Stimulated activated naive CD8-positive, alpha-beta T cell treated with anti-CD3 and anti-CD28 coated beads, Interleukin-15, amount 100 ng/mL, for 72 hours (primary cell): Measurements from ENCODE around the gene VPS9D1.
A peak's percentile ranks its signal among the peaks of the same experiment; 100 is the strongest.
"Not testable (repeated sequence)": the region's sequence is repeated elsewhere in the genome, so short reads cannot be mapped to it uniquely, and the experiment has no call there.

Experiments
- ATAC-seq: fragments of 150-1000 bp; cut with Tn5 transposase; 2 replicates; pipeline ENCODE4 v1.10.0; 2021; ENCODE audit warnings: mild to moderate bottlenecking, moderate library complexity
- DNase-seq, 2 donors: peaks; one replicate each; pipeline ENCODE4 v3.0.0; 2021 to 2022
- H3K27ac Mint-ChIP-seq, 2 donors: one replicate each; pipeline ENCODE4 v1.8.0; 2022; ENCODE audit warnings: mild to moderate bottlenecking in 2 of 2, mixed read lengths in 2 of 2, moderate library complexity in 2 of 2
- H3K27me3 Mint-ChIP-seq: one replicate; pipeline ENCODE4 v1.8.0; 2022; ENCODE audit warnings: mixed read lengths
- H3K4me1 Mint-ChIP-seq: one replicate; pipeline ENCODE4 v1.8.0; 2022; ENCODE audit warnings: mild to moderate bottlenecking, mixed read lengths
- H3K4me3 Mint-ChIP-seq, 2 donors: one replicate each; pipeline ENCODE4 v1.8.0; 2022; ENCODE audit warnings: mild to moderate bottlenecking in 2 of 2, mixed read lengths in 2 of 2, moderate library complexity in 1 of 2
- H3K9me3 Mint-ChIP-seq, 2 donors: one replicate each; pipeline ENCODE4 v1.8.0; 2022; ENCODE audit warnings: mixed read lengths in 2 of 2

VPS9D1 gene

DNA sequence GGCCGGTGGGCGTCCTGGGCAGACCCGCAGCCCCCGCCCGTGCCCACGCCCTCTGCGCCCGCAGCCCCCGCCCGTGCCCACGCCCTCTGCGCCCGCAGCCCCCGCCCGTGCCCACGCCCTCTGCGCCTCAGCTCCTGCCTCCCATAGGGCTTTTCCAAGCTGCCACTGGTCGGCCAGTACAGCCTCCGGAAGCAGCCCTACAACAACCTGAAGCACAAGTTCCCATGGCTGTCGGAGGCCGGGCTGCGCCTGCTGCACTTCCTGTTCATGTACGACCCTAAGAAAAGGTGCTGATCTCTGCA lies 26.0 kb downstream of the VPS9D1 start:
- H3K9me3 Mint-ChIP-seq, H3K4me3 Mint-ChIP-seq, H3K27me3 Mint-ChIP-seq, DNase-seq: not testable (repeated sequence)
- H3K4me1 Mint-ChIP-seq = peaks cover 27% of the 10 kb centered on the region
- peak; percentile 24 for ATAC-seq
- peak overlapping the region in 1 of 2 donors; percentile 63 for H3K27ac Mint-ChIP-seq

DNA sequence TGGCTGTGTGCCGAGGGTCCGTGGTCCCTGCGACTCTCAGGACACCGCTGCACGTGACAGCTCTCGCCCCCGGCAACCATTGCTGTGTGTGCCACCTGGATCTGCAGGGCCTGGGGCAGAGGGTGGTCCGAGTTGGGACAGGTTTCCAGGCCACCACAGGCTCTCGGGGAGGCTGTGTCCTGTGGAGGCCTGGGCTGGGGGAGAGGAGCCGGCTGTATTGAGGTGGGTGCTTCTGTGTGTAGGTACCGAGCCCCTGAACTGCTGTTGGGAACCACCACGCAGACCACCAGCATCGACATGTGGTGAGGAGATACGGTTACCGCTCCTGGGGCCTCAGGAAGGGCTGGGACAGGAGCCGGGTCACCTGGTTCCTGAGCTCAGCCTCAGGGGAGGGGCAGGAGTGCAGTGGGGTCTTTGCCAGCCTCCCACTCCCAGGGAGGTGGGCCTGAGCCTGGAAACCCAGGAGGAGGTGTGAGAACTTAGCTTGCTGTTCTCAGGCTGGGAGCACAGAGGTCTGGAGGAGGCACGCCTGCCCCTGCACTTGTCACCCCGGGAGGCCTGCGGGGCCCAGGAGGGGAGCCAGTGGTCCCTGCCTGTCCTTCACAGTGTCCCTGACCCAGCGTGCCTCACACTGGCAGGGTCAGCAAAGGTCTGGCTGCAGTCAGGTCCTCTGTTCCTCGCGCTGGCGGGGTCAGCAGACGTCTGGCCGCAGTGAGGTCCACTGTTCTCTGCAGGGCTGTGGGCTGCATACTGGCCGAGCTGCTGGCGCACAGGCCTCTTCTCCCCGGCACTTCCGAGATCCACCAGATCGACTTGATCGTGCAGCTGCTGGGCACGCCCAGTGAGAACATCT lies 26.5 kb downstream of the VPS9D1 start:
- H3K4me1 Mint-ChIP-seq = peaks cover 27% of the 10 kb centered on the region
- H3K9me3 Mint-ChIP-seq = no peaks in the 10 kb centered on the region
- peak in 1 of 2 donors; percentile 9 for DNase-seq
- ATAC-seq = no peak
- no peak overlapping the region for H3K27ac Mint-ChIP-seq
- no peaks in the 10 kb centered on the region for H3K27me3 Mint-ChIP-seq
- H3K4me3 Mint-ChIP-seq = no peak overlapping the region

DNA sequence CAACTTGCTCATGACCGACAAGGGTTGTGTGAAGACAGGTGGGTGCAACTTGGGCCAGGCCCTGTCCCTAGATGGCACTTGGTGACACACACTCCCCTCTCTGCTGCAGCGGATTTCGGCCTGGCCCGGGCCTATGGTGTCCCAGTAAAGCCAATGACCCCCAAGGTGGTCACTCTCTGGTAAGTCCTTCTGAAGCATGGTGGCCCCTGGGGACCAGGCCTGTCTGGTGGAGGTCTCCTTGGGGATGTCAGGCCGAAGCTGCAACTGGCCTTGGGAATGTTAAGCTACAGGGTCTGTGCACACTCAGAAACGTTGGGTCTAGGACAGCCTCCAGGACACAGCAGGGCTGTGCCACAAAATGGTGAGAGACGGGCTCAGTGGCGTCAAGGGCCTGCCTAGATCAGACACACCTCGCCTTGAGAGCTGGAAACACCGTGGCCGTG lies 27.4 kb downstream of the VPS9D1 start:
- H3K9me3 Mint-ChIP-seq = no peaks in the 10 kb centered on the region
- no peaks in the 10 kb centered on the region for H3K27me3 Mint-ChIP-seq
- DNase-seq (no peak), ATAC-seq (no peak)
- H3K4me3 Mint-ChIP-seq = no peak overlapping the region
- peaks cover 27% of the 10 kb centered on the region for H3K4me1 Mint-ChIP-seq
- H3K27ac Mint-ChIP-seq = no peak overlapping the region

DNA sequence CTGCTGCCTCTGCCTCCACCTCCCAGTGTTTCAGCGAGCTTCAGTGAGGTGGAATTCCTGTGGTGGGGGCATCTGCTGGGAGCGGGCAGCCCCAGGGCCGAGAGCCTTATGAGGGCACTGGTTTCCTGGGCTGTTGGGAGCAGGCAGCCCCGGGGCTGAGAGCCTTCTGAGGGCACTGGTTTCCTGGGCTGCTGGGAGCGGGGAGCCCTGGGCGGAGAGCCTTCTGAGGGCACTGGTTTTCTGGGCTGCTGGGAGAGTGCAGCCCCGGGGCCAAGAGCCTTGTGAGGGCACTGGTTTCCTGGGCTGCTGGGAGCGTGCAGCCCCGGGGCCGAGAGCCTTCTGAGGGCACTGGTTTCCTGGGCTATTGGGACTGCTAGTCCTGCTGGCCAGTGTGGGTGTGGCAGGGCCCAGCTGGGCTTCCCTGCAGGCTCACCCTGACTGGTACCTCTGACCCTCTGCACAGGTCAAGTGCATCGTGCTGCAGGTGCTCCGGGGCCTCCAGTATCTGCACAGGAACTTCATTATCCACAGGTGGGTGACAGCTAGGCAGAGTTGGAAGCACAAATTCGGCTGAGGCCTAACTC lies 28.6 kb downstream of the VPS9D1 start:
- Mint-ChIP-seq H3K4me3 (no peak overlapping the region), H3K27ac (peak overlapping the region in 1 of 2 donors; percentile 56), H3K4me1 (peaks cover 36% of the 10 kb centered on the region), H3K9me3 (no peaks in the 10 kb centered on the region), H3K27me3 (no peaks in the 10 kb centered on the region)
- DNase-seq (no peak), ATAC-seq (no peak)

DNA sequence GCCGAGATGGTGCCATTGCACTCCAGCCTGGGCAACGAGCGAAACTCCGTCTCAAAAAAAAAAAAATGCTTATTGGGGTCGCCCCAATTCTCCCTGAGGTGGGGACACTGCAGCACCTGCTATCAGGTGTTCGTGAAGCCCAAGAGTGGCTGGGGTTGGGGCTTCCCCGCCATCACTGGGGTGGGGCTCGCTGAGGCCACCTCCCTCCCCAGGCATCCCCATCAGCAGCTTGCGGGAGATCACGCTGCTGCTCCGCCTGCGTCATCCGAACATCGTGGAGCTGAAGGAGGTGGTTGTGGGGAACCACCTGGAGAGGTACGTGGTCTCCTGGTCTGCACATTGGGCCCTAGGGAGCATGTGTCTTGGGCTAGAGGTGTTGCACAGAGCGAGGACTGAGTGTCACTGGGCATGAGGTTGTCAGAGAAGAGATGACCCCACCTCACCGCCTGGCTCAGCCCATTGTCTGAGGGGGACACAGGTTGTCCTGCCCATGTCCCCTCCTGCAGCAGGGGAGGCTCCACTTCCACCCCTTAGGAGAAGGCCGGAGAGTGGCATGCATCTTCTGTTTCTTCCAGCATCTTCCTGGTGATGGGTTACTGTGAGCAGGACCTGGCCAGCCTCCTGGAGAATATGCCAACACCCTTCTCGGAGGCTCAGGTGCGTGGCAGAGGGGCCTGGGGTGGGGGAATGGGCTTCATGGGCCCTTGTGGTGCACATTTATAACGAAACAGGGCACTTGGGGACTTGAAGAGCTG lies 29.3 kb downstream of the VPS9D1 start:
- no peak overlapping the region for H3K4me3 Mint-ChIP-seq
- DNase-seq (no peak), ATAC-seq (no peak)
- H3K27ac Mint-ChIP-seq = peak overlapping the region in 1 of 2 donors; percentile 56
- peaks cover 34% of the 10 kb centered on the region for H3K4me1 Mint-ChIP-seq
- no peaks in the 10 kb centered on the region for H3K9me3 Mint-ChIP-seq
- H3K27me3 Mint-ChIP-seq = no peaks in the 10 kb centered on the region

DNA sequence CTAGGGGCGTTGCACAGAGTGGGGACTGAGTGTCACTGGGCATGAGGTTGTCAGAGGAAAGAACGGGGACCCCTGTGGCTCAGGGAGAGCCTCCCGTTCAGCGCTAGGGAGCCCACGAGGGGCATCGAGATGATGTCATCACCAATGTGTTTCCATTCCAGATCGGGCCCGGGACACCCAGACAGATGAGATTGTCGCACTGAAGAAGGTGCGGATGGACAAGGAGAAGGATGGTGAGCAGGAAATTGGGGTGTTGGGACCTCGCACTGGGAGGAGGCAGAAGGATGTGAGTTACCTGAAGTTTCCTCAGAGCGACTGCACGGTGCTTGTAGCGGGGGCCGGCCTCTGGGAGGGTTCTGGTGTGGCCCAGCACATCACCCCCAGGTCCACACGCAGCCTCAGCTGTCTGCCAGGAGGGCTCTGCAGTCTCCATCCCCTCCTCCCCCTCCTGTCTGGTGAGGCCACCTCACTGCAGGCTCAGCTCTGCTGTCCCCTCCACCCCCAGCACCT lies 30.3 kb downstream of the VPS9D1 start:
- H3K27me3 Mint-ChIP-seq = no peaks in the 10 kb centered on the region
- H3K27ac Mint-ChIP-seq = peak overlapping the region in 1 of 2 donors; percentile 88
- no peaks in the 10 kb centered on the region for H3K9me3 Mint-ChIP-seq
- ATAC-seq = no peak
- no peak overlapping the region for H3K4me3 Mint-ChIP-seq
- DNase-seq = no peak
- H3K4me1 Mint-ChIP-seq = peaks cover 33% of the 10 kb centered on the region

DNA sequence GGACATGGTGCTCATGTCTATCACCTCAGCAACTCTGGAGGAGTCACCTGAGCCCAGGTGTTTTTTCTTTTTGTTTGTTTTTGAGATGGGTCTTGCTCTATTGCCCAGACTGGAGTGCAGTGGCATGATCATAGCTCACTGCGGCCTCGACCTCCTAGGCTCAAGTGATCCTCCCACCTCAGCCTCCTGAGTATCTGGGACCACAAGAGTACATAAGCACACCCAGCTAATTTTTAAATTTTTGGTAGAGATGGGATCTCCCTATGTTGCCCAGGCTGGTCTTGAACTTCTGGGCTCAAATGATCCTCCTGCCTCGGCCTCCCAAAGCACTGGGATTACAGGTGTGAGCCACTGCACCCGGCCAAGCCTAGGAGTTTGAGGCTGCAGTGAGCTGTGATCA lies 31.1 kb downstream of the VPS9D1 start:
- not testable (repeated sequence) for ATAC-seq, DNase-seq, H3K4me3 Mint-ChIP-seq, H3K27me3 Mint-ChIP-seq, H3K27ac Mint-ChIP-seq, H3K9me3 Mint-ChIP-seq
- peaks cover 33% of the 10 kb centered on the region for H3K4me1 Mint-ChIP-seq

DNA sequence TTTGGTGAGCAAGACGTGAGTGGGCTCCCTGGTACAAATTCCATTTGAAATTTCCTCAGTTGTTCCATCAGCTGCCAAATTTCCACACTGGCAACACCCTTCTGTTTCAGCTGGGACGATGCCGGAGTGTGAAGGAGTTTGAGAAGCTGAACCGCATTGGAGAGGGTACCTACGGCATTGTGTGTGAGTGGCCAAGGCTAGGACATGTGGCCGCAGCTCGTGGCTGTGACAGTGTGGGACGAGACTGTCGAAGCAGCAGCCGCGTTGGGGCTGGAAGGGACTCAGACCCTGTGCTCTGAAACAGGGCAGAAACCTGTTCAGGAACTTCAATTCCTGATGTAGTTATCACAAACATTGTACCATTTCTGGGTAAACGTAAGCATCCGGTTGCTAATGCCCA lies 31.6 kb downstream of the VPS9D1 start:
- ATAC-seq (no peak), DNase-seq (no peak)
- H3K9me3 Mint-ChIP-seq = no peaks in the 10 kb centered on the region
- peaks cover 33% of the 10 kb centered on the region for H3K4me1 Mint-ChIP-seq
- H3K27me3 Mint-ChIP-seq = no peaks in the 10 kb centered on the region
- H3K4me3 Mint-ChIP-seq = no peak overlapping the region
- H3K27ac Mint-ChIP-seq = no peak overlapping the region

DNA sequence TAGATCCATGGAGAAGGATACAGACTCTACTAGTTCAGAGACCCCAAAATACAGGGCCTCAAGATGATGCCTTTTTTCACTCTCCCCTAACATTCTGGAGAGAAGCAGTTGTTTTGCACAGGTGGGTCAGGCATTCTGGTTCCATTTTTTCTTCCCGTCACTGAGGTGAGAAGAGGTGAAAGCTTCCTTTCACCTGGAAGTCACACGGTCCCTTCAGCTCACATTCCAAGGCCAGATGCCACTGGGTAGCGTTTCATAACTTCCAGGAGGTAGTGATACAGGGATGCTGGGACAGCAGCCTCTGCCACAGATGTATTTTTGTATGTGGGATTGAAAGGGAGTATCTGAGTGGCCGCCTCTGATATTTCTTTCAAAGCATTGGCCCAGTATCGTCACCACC lies 32.3 kb downstream of the VPS9D1 start:
- H3K27ac Mint-ChIP-seq = no peak overlapping the region
- no peak for ATAC-seq
- DNase-seq = no peak
- no peaks in the 10 kb centered on the region for H3K9me3 Mint-ChIP-seq
- peaks cover 33% of the 10 kb centered on the region for H3K4me1 Mint-ChIP-seq
- H3K27me3 Mint-ChIP-seq = no peaks in the 10 kb centered on the region
- H3K4me3 Mint-ChIP-seq = peak overlapping the region in 1 of 2 donors; percentile 98

DNA sequence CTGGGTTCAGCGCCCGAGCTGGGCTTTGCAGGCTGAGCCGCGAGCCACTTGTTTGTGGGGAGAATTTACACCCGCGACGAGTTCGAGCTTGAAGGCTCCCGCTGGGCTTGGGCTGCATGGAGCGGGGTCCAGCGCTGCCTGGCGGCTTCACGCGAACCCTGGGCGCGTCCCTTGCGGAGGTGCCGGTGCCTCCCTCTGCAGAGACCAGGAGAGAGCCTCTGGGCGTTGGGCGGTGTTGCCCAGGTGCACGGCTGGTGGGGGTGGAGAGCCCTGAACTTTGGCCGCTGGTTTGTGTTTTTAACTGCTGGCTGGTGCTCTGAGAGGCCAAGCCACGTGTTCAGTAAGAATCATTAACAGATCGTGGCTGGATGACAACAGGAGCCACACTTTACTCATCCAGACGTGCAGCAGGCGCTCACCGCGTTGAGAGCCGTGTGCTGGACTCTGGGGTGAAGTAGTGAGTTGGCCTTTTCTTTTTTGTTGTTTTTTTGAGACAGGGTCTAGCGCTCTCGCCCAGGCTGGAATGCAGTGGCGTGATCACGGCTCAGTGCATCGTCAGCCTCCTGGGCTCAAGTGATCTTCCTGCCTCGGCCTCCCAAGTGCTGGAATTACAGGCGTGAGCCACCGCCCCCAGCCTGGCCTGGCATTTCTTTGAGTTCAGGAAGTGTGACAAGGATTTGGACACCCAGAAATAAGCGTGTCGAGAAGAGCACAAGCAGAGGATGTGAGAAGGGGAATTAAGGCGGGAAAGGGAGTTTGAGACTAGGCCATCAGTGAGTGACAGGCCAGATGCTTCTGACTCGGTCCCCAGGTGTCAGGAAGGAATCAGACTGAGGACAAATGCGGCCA lies 33.4 kb downstream of the VPS9D1 start:
- DNase-seq = no peak
- H3K27ac Mint-ChIP-seq = peak overlapping the region; percentile 85 to 93
- peaks cover 33% of the 10 kb centered on the region for H3K4me1 Mint-ChIP-seq
- peak; percentile 49 for ATAC-seq
- peak overlapping the region; percentile 97 to 98 for H3K4me3 Mint-ChIP-seq
- H3K9me3 Mint-ChIP-seq = no peaks in the 10 kb centered on the region
- no peaks in the 10 kb centered on the region for H3K27me3 Mint-ChIP-seq

DNA sequence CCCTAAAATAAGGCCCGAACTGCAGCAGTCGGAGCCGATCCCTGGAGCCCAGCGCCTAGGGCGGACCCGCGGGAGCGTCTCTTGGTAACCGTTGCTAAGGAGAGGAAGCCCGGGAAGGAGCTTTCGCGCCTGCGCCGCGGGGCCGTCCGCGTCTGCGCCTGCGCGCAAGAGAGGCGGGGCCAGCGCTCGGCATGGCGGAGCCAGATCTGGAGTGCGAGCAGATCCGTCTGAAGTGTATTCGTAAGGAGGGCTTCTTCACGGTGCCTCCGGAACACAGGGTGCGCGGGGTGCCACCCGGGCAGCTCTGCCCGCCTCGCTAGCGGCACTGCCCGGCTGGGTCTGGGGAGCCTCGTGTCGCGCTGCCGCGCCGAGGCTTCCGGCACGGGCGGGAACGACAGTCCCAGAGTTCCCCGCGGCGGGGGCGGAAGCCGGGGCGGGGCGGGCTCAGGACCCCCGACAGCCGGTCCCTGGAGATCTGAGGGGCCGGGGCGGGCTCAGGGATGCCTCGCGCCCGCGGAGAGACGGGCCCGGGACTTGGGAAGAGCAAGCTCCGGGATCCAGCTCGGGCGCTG lies 34.1 kb downstream of the VPS9D1 start, which contains the start of gene CDK10:
CDK10 (plus strand) TSS at position 170 of the 572 bp plus-strand sequence; CDS start at position 192, 22 bp downstream.
- peak; percentile 92 for ATAC-seq
- Mint-ChIP-seq H3K4me1 (peaks cover 33% of the 10 kb centered on the region), H3K27me3 (no peaks in the 10 kb centered on the region), H3K4me3 (peak within 1 kb of the TSS; percentile 97 to 98), H3K27ac (peak within 1 kb of the TSS; percentile 93), H3K9me3 (no peaks in the 10 kb centered on the region)
- DNase-seq = peak; percentile 89 to 91

DNA sequence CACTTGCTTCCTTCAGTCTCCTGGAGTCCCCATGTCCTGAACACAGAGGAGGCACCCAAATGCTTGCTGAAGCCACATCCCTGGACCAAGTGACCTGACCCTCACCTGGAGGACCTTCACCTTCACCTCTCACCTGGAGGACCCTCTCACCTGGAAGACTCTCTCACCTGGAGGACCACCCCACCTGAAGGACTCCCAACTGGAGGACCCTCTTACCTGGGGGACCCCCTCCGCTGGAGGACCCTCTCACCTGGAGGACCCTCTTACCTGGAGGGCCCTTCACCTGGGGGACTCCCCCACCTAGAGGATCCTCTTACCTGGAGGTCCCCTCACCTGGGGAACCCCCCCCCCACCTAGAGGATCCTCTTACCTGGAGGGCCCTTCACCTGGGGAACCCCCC lies 34.8 kb downstream of the VPS9D1 start:
- no peaks in the 10 kb centered on the region for H3K27me3 Mint-ChIP-seq
- peak overlapping the region; percentile 97 to 98 for H3K4me3 Mint-ChIP-seq
- H3K27ac Mint-ChIP-seq = no peak overlapping the region
- peaks cover 33% of the 10 kb centered on the region for H3K4me1 Mint-ChIP-seq
- no peaks in the 10 kb centered on the region for H3K9me3 Mint-ChIP-seq
- no peak for DNase-seq
- no peak for ATAC-seq

DNA sequence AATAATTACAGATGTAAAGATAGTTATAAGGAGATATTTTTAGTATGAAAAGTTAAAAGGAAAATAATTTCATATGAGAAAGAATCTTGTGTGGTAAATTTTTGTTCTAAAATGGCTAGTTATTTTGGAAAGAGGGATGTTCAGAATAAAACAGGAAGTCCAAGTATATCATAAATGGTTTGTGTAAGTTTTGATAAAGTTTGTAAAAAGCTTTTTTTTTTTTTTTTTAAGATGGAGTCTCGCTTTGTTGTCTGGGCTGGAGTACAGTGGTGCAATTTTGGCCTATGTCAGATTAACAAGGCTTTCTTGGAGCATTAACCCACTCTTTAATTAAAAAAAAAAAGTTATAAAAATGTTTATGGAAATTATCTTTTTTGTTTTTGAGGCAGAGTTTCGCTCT lies 42.4 kb downstream of the VPS9D1 start:
- no peak for ATAC-seq
- no peaks in the 10 kb centered on the region for H3K9me3 Mint-ChIP-seq
- H3K27ac Mint-ChIP-seq = no peak overlapping the region
- H3K4me3 Mint-ChIP-seq = no peak overlapping the region
- no peaks in the 10 kb centered on the region for H3K4me1 Mint-ChIP-seq
- H3K27me3 Mint-ChIP-seq = no peaks in the 10 kb centered on the region
- no peak for DNase-seq

DNA sequence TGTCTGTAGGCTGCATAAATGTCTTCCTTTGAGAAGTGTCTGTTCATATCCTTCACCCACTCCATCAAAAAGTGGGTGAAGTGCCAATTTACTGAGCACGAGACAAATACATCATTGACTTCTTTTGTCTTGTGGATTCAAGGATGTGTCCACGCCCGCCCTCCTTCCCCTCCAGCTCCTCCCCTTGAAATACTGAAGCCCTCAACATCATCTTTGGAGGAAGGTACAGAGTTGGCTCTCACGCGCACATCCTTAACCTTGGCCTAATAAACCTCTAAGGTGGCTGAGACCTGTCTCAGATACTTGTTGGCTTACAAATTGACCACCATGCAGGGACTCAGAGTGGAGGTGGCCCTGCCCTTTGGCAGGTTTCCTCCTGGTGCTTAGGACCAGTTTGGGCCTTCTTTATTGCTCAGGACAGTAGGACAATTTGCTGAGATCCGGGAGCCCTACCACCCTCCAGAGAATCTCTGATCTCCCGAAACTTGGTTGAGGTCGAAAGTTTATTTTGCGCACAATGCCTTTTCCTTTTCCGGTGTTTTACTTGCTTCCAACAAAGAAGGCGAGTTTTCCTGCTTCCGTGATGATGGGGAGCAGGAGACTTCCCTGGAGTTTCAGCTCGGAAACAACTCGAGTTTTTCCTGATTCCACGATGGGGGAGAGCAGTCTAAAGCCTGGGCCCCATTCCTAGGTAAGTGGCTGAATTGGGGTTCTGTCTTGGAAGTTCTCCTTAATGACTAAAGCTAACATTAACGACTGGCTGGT lies 48.3 kb downstream of the VPS9D1 start:
- ATAC-seq = no peak
- Mint-ChIP-seq H3K27me3 (no peaks in the 10 kb centered on the region), H3K9me3 (no peaks in the 10 kb centered on the region), H3K4me1 (peaks cover 25% of the 10 kb centered on the region), H3K4me3 (no peak overlapping the region), H3K27ac (no peak overlapping the region)
- no peak for DNase-seq
